Tibial nerve (tissue), 4 donors: ENCODE results near the gene SPRR2G.

Source experiments
- EP300 ChIP-seq, 2 donors: sonication (generic); formaldehyde crosslinking; IDR thresholded peaks; one replicate each; pipeline ENCODE4 v1.6.1; 2017; ENCODE audit warnings: antibody characterized with exemption in 2 of 2, mild to moderate bottlenecking in 1 of 2
- POLR2A ChIP-seq, 2 donors: fragments of 450-650 bp; IDR thresholded peaks; one replicate each; pipeline ENCODE4 v1.6.1; 2017; ENCODE audit warnings: antibody characterized with exemption in 2 of 2, mild to moderate bottlenecking in 2 of 2, moderate library complexity in 2 of 2
- TF ChIP-seq, protein P1 (sequence below), 5 experiments: fragments of 200-600 bp in 3 of 5; fragments of 450-650 bp in 2 of 5; sonication (generic) in 3 of 5; IDR thresholded peaks; one replicate each; pipeline ENCODE4 v1.5.1; 2016 to 2019; ENCODE audit warnings: antibody characterized with exemption in 5 of 5, mild to moderate bottlenecking in 3 of 5, moderate library complexity in 2 of 5

DNA sequence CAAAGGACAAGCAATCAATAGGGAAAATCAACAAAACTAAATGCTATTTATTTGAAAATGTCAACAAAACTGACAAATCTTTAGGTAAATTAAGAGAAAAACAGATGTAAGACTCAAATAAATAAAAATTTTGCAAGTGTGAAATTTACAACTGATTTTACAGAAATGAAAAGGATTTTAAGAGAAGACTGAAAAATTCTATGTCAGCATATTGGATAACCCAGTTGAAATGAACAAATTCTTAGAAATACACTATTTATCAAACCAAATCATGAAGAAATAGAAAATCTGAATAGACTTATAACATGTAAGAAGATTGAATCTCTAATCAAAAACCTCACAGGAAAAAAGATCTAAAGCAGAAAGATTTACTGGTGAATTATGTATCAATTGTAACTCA lies 29.7 kb downstream of the SPRR2G start:
- TF ChIP-seq EP300 (IDR thresholded peaks at IDR 0.05) (no peak), POLR2A (IDR thresholded peaks at IDR 0.05) (no peak)
- TF ChIP-seq, protein P1, sequence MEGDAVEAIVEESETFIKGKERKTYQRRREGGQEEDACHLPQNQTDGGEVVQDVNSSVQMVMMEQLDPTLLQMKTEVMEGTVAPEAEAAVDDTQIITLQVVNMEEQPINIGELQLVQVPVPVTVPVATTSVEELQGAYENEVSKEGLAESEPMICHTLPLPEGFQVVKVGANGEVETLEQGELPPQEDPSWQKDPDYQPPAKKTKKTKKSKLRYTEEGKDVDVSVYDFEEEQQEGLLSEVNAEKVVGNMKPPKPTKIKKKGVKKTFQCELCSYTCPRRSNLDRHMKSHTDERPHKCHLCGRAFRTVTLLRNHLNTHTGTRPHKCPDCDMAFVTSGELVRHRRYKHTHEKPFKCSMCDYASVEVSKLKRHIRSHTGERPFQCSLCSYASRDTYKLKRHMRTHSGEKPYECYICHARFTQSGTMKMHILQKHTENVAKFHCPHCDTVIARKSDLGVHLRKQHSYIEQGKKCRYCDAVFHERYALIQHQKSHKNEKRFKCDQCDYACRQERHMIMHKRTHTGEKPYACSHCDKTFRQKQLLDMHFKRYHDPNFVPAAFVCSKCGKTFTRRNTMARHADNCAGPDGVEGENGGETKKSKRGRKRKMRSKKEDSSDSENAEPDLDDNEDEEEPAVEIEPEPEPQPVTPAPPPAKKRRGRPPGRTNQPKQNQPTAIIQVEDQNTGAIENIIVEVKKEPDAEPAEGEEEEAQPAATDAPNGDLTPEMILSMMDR (IDR thresholded peaks at IDR 0.05), result no peak
